LNCAP (cell line): Measurements from ENCODE around the gene RPL35.

Experiments
- CTCF ChIP-seq: fragments of 450-650 bp; IDR thresholded peaks from 2 replicates; pipeline ENCODE4 v1.5.1; 2017; ENCODE audit warnings: mild to moderate bottlenecking

RPL35 gene

GRCh38 chr9:124890179-124890578, 28.4 kb upstream of the RPL35 start:
- no peak for TF ChIP-seq CTCF

GRCh38 chr9:124889006-124889405, 27.2 kb upstream of the RPL35 start:
- TF ChIP-seq CTCF: no peak

- TF ChIP-seq CTCF: no peak
Observed at GRCh38 chr9:124887832-124888231, 26.1 kb upstream of the RPL35 start.

- no peak for TF ChIP-seq CTCF
Observed at GRCh38 chr9:124886866-124887492, 25.2 kb upstream of the RPL35 start.

- no peak for TF ChIP-seq CTCF
Observed at GRCh38 chr9:124886461-124886860, 24.7 kb upstream of the RPL35 start.

- TF ChIP-seq CTCF: no peak
Observed at GRCh38 chr9:124885551-124885950, 23.8 kb upstream of the RPL35 start.

GRCh38 chr9:124884376-124884775, 22.6 kb upstream of the RPL35 start:
- TF ChIP-seq CTCF: no peak

- no peak for TF ChIP-seq CTCF
Observed at GRCh38 chr9:124882231-124882630, 20.5 kb upstream of the RPL35 start.
